Mesenchymal stem cell (in vitro differentiated cells and primary cell): ENCODE measurements around the gene LY6G6D.

Experiments used
- DNase-seq: peaks from one replicate; pipeline ENCODE4 v3.0.0-alpha.2; 2013
- H2AFZ ChIP-seq: one replicate; pipeline ENCODE4 v1.6.1; 2013; ENCODE audit warnings: low read depth, mild to moderate bottlenecking, control low read depth, inconsistent platforms, low read length, moderate library complexity
- H2AK5ac ChIP-seq: 2 replicates; pipeline ENCODE4 v1.6.1; 2013; ENCODE audit warnings: low read length, moderate library complexity, mild to moderate bottlenecking, inconsistent platforms; ENCODE audit not compliant: severe bottlenecking
- H2BK120ac ChIP-seq: one replicate; pipeline ENCODE4 v1.6.1; 2013; ENCODE audit warnings: low read depth, mild to moderate bottlenecking, inconsistent platforms, low read length, moderate library complexity
- H2BK12ac ChIP-seq, 2 experiments: one replicate each; pipeline ENCODE4 v1.6.1; 2013; ENCODE audit warnings: inconsistent platforms in 2 of 2, low read length in 2 of 2, mild to moderate bottlenecking in 2 of 2, moderate library complexity in 2 of 2, control low read depth in 1 of 2
- H2BK15ac ChIP-seq: one replicate; pipeline ENCODE4 v1.6.1; 2013; ENCODE audit warnings: mild to moderate bottlenecking, low read depth, inconsistent platforms; ENCODE audit not compliant: poor library complexity, severe bottlenecking
- H2BK5ac ChIP-seq: 2 replicates; pipeline ENCODE4 v1.6.1; 2013; ENCODE audit warnings: low read depth, mild to moderate bottlenecking, low read length, control low read depth, inconsistent platforms; ENCODE audit not compliant: poor library complexity, severe bottlenecking
- H3K14ac ChIP-seq, 2 experiments: one replicate each; pipeline ENCODE4 v1.6.1; 2013; ENCODE audit warnings: inconsistent platforms in 2 of 2, low read length in 2 of 2, control low read depth in 1 of 2, mild to moderate bottlenecking in 1 of 2, moderate library complexity in 1 of 2
- H3K18ac ChIP-seq, 2 experiments: one replicate each; pipeline ENCODE4 v1.6.1; 2013; ENCODE audit warnings: inconsistent platforms in 2 of 2, low read length in 2 of 2, control low read depth in 1 of 2, low read depth in 1 of 2, mild to moderate bottlenecking in 1 of 2
- H3K23ac ChIP-seq, 2 experiments: one replicate each; pipeline ENCODE4 v1.6.1; 2013; ENCODE audit warnings: inconsistent platforms in 2 of 2, low read length in 2 of 2, mild to moderate bottlenecking in 2 of 2, moderate library complexity in 2 of 2, control low read depth in 1 of 2
- H3K27ac ChIP-seq: 2 replicates; pipeline ENCODE4 v1.5.1; 2013; ENCODE audit warnings: mild to moderate bottlenecking, moderate library complexity, low read length, control low read depth, inconsistent platforms; ENCODE audit not compliant: poor library complexity, severe bottlenecking
- H3K27me3 ChIP-seq, 2 experiments: 2 replicates each; pipeline versions ENCODE4 v1.6.1 to v1.7.0; 2013; ENCODE audit warnings: low read length in 2 of 2, mild to moderate bottlenecking in 2 of 2, moderate library complexity in 2 of 2, control low read depth in 1 of 2, inconsistent platforms in 1 of 2; ENCODE audit not compliant: control insufficient read depth in 1 of 2, insufficient read depth in 1 of 2
- H3K36me3 ChIP-seq, 2 experiments: 2 replicates each; pipeline versions ENCODE4 v1.6.1 to v1.7.0; 2013; ENCODE audit warnings: low read length in 2 of 2, control low read depth in 1 of 2, inconsistent platforms in 1 of 2, low read depth in 1 of 2, mild to moderate bottlenecking in 1 of 2; ENCODE audit not compliant: insufficient read depth in 2 of 2, control insufficient read depth in 1 of 2
- H3K4ac ChIP-seq, 2 experiments: one replicate each; pipeline ENCODE4 v1.6.1; 2013; ENCODE audit warnings: inconsistent platforms in 2 of 2, low read length in 2 of 2, mild to moderate bottlenecking in 2 of 2, moderate library complexity in 2 of 2, control low read depth in 1 of 2, low read depth in 1 of 2
- H3K4me1 ChIP-seq: 2 replicates; pipeline ENCODE4 v1.6.1; 2013; ENCODE audit warnings: low read depth, low read length, control low read depth; ENCODE audit not compliant: control insufficient read depth, insufficient read depth
- H3K4me2 ChIP-seq: 2 replicates; pipeline ENCODE4 v1.6.1; 2013; ENCODE audit warnings: low read length, mild to moderate bottlenecking, inconsistent platforms; ENCODE audit not compliant: poor library complexity, severe bottlenecking
- H3K4me3 ChIP-seq, 2 experiments: 2 replicates each; pipeline versions ENCODE4 v1.5.1 to v1.7.0; 2013; ENCODE audit warnings: low read length in 2 of 2, mild to moderate bottlenecking in 2 of 2, control low read depth in 1 of 2, low read depth in 1 of 2; ENCODE audit not compliant: insufficient read depth in 1 of 2
- H3K79me1 ChIP-seq: replicated peaks from 2 replicates; pipeline ENCODE4 v1.6.1; 2013; ENCODE audit warnings: mild to moderate bottlenecking, control low read depth, low read length, inconsistent platforms; ENCODE audit not compliant: poor library complexity, severe bottlenecking
- H3K9ac ChIP-seq: 2 replicates; pipeline ENCODE4 v1.7.0; 2013; ENCODE audit warnings: mild to moderate bottlenecking, low read length, moderate library complexity
- H3K9me3 ChIP-seq: 2 replicates; pipeline ENCODE4 v1.7.0; 2013; ENCODE audit warnings: mild to moderate bottlenecking, low read length; ENCODE audit not compliant: control insufficient read depth
- H4K8ac ChIP-seq: one replicate; pipeline ENCODE4 v1.6.1; 2013; ENCODE audit warnings: inconsistent platforms, mild to moderate bottlenecking, low read length, moderate library complexity
- H4K91ac ChIP-seq: one replicate; pipeline ENCODE4 v1.6.1; 2013; ENCODE audit warnings: mild to moderate bottlenecking, low read length, inconsistent platforms
- WGBS: methylation state at CpG from one replicate; pipeline ENCODE4 v1.1.7; 2013; ENCODE audit warnings: mixed read lengths; 5-methylcytosine and 5-hydroxymethylcytosine counted together

Gene LY6G6D

DNA sequence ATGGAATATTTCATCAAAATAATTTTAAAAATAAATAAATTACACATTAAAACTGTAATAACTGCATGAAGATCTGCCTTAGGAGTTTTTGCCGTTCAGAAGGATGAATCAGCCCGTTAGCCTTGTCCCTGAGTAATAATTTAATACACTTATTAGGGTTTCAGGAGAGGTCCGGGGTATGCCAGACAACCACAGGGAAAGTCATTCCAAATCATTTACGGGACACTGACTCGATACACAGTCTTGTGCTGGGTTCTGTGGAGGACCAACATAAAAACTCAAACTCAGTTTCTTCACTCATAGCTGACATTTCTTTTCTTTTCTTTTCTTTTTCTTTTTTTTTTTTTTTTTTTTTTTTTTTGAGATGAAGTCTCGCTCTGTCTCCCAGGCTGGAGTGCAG is 9.2 kb upstream of the LY6G6D start:
- Histone ChIP-seq H2BK12ac (no peak overlapping the region), H3K27ac (no peak overlapping the region), H3K79me1 (peaks cover 8% of the 10 kb centered on the region), H3K4me2 (no peak overlapping the region), H2AFZ (no peak overlapping the region), H3K4me1 (peaks cover 13% of the 10 kb centered on the region), H4K8ac (no peak overlapping the region), H3K4ac (no peak overlapping the region), H3K14ac (no peak overlapping the region), H4K91ac (no peak overlapping the region), H3K9me3 (no peaks in the 10 kb centered on the region), H3K27me3 (peaks cover 7 to 11% of the 10 kb centered on the region in 2 experiments), H2BK120ac (no peak overlapping the region), H3K18ac (no peak overlapping the region), H2BK15ac (no peak overlapping the region), H3K4me3 (no peak overlapping the region), H3K36me3 (no peaks in the 10 kb centered on the region), H2BK5ac (no peak overlapping the region), H3K9ac (no peak overlapping the region), H3K23ac (no peak overlapping the region), H2AK5ac (no peak overlapping the region)
- DNase-seq: no peak
- 98% methylated on average over 6 of the region's 6 CpGs for WGBS

- H2BK12ac ChIP-seq: no peak within 1 kb of the TSS
- no peak within 1 kb of the TSS for H3K9ac ChIP-seq
- H3K79me1 ChIP-seq: peaks cover 7% of the 10 kb centered on the region
- peaks cover 12 to 18% of the 10 kb centered on the region in 2 experiments for H3K27me3 ChIP-seq
- H2BK120ac ChIP-seq: no peak within 1 kb of the TSS
- H3K23ac ChIP-seq: no peak within 1 kb of the TSS
- H4K8ac ChIP-seq: no peak within 1 kb of the TSS
- H3K14ac ChIP-seq: no peak within 1 kb of the TSS
- peaks cover 10% of the 10 kb centered on the region for H3K4me1 ChIP-seq
- DNase-seq: no peak
- no peak within 1 kb of the TSS for H3K4me3 ChIP-seq
- H2AK5ac ChIP-seq: no peak within 1 kb of the TSS
- no peak within 1 kb of the TSS for H2BK15ac ChIP-seq
- no peak within 1 kb of the TSS for H3K18ac ChIP-seq
- H2BK5ac ChIP-seq: no peak within 1 kb of the TSS
- no peak within 1 kb of the TSS for H2AFZ ChIP-seq
- H3K27ac ChIP-seq: no peak within 1 kb of the TSS
- H3K4ac ChIP-seq: no peak within 1 kb of the TSS
- H3K9me3 ChIP-seq: no peaks in the 10 kb centered on the region
- no peak within 1 kb of the TSS for H4K91ac ChIP-seq
- 48% methylated on average over 2 of the region's 3 CpGs for WGBS
- no peak within 1 kb of the TSS for H3K4me2 ChIP-seq
- H3K36me3 ChIP-seq: peaks cover 0 to 3% of the 10 kb centered on the region in 2 experiments
Observed at GRCh38 chr6:31706599-31706998, 8.5 kb upstream of the LY6G6D start, which contains the start of gene LY6G6F. Gene LY6G6F (plus strand): TSS chr6:31706866. CDS start chr6:31706907, 41 bp downstream.

DNA sequence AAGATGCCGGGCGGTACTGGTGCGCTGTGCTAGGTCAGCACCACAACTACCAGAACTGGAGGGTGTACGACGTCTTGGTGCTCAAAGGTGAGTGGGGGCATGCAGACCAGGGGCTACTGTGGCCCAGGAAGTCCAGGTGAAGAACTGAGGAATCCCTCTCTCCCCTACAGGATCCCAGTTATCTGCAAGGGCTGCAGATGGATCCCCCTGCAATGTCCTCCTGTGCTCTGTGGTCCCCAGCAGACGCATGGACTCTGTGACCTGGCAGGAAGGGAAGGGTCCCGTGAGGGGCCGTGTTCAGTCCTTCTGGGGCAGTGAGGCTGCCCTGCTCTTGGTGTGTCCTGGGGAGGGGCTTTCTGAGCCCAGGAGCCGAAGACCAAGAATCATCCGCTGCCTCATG is 7.4 kb upstream of the LY6G6D start:
- no peak overlapping the region for H3K14ac ChIP-seq

DNA sequence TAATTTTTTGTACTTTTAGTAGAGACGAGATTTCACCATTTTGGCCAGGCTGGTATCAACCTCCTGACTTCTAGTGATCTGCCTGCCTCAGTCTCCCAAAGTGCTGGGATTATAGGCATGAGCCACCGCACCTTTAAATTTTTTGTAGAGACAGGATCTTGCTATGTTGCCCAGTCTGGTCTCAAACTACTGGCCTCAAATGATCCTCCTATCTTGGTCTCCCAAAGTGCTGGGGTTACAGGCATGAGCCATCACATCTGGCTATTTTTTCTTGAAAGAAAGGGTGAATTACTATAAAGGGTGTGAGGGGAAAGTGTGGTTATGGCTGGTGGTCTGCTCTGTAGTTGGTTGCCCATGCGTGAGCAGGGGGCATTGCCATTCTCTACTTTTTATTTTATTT is 6.9 kb upstream of the LY6G6D start:
- Histone ChIP-seq H2BK15ac (no peak overlapping the region), H4K8ac (no peak overlapping the region), H3K27me3 (peaks cover 19 to 30% of the 10 kb centered on the region in 2 experiments), H3K9ac (no peak overlapping the region), H2AFZ (no peak overlapping the region), H2BK120ac (no peak overlapping the region), H2BK5ac (no peak overlapping the region), H3K4me2 (no peak overlapping the region), H3K23ac (no peak overlapping the region), H2BK12ac (no peak overlapping the region), H3K9me3 (no peaks in the 10 kb centered on the region), H3K27ac (no peak overlapping the region), H3K14ac (no peak overlapping the region), H3K36me3 (peaks cover 0 to 3% of the 10 kb centered on the region in 2 experiments), H2AK5ac (no peak overlapping the region), H3K4me1 (peaks cover 5% of the 10 kb centered on the region), H4K91ac (no peak overlapping the region), H3K79me1 (peaks cover 1% of the 10 kb centered on the region), H3K4me3 (no peak overlapping the region), H3K4ac (no peak overlapping the region), H3K18ac (no peak overlapping the region)
- DNase-seq: no peak
- 99% methylated on average over 2 of the region's 3 CpGs for WGBS

More for the DNA sequence above, 7.4 kb upstream of the LY6G6D start:
- no peak overlapping the region for H2BK5ac ChIP-seq
- H3K27me3 ChIP-seq: peaks cover 19 to 29% of the 10 kb centered on the region in 2 experiments
- no peak overlapping the region for H3K4ac ChIP-seq
- H3K79me1 ChIP-seq: peaks cover 2% of the 10 kb centered on the region
- H2AK5ac ChIP-seq: no peak overlapping the region
- H4K91ac ChIP-seq: no peak overlapping the region
- no peak overlapping the region for H3K18ac ChIP-seq
- H2BK15ac ChIP-seq: no peak overlapping the region
- 94% methylated on average over 9 of the region's 10 CpGs for WGBS
- H2AFZ ChIP-seq: no peak overlapping the region
- no peak overlapping the region for H2BK12ac ChIP-seq
- H3K27ac ChIP-seq: no peak overlapping the region
- no peaks in the 10 kb centered on the region for H3K9me3 ChIP-seq
- H2BK120ac ChIP-seq: no peak overlapping the region
- H3K23ac ChIP-seq: no peak overlapping the region
- no peak for DNase-seq
- H3K36me3 ChIP-seq: peaks cover 0 to 3% of the 10 kb centered on the region in 2 experiments
- no peak overlapping the region for H3K9ac ChIP-seq
- H3K4me1 ChIP-seq: peaks cover 5% of the 10 kb centered on the region
- no peak overlapping the region for H3K4me2 ChIP-seq
- no peak overlapping the region for H3K4me3 ChIP-seq
- H4K8ac ChIP-seq: no peak overlapping the region
